Hepatic stellate cell (primary cell): Measurements from ENCODE around the gene CCNYL1.
"Not testable (repeated sequence)": the region's sequence is repeated elsewhere in the genome, so short reads cannot be mapped to it uniquely, and the experiment has no call there.

Source experiments
- DNase-seq: peaks from one replicate; pipeline ENCODE4 v3.0.0; 2011; ENCODE audit warnings: low spot score

Gene CCNYL1

GRCh38 chr2:207697411-207697810 lies 14.0 kb upstream of the CCNYL1 start:
- DNase-seq, result peak; percentile 42

GRCh38 chr2:207698301-207698700 lies 13.1 kb upstream of the CCNYL1 start:
- no peak for DNase-seq

- no peak for DNase-seq
These were observed 7.4 kb upstream of the CCNYL1 start for GRCh38 chr2:207704078-207704477.

GRCh38 chr2:207704671-207705070 lies 6.8 kb upstream of the CCNYL1 start:
- DNase-seq, result no peak

GRCh38 chr2:207706936-207707860 lies 4.2 kb upstream of the CCNYL1 start:
- no peak for DNase-seq

- DNase-seq, result peak; percentile 70
These were observed 500 bp downstream of the CCNYL1 start for GRCh38 chr2:207711750-207712530.

- DNase-seq, result no peak
These were observed 4.6 kb downstream of the CCNYL1 start for GRCh38 chr2:207716056-207716455.

GRCh38 chr2:207718521-207718920 lies 7.1 kb downstream of the CCNYL1 start:
- no peak for DNase-seq

GRCh38 chr2:207719008-207719407 lies 7.6 kb downstream of the CCNYL1 start:
- no peak for DNase-seq

GRCh38 chr2:207719655-207720054 lies 8.2 kb downstream of the CCNYL1 start:
- DNase-seq, result not testable (repeated sequence)

GRCh38 chr2:207720517-207721187 lies 9.2 kb downstream of the CCNYL1 start:
- no peak for DNase-seq

GRCh38 chr2:207722773-207723424 lies 11.5 kb downstream of the CCNYL1 start:
- no peak for DNase-seq

- not testable (repeated sequence) for DNase-seq
These were observed 12.0 kb downstream of the CCNYL1 start for GRCh38 chr2:207723425-207723787.

GRCh38 chr2:207724113-207724512 lies 12.7 kb downstream of the CCNYL1 start:
- no peak for DNase-seq

- no peak for DNase-seq
These were observed 14.6 kb downstream of the CCNYL1 start for GRCh38 chr2:207725873-207726578.

- no peak for DNase-seq
These were observed 15.8 kb downstream of the CCNYL1 start for GRCh38 chr2:207727261-207727660.

GRCh38 chr2:207729465-207729998 lies 18.1 kb downstream of the CCNYL1 start:
- DNase-seq, result no peak

- no peak for DNase-seq
These were observed 19.7 kb downstream of the CCNYL1 start for GRCh38 chr2:207731138-207731537.

- no peak for DNase-seq
These were observed 22.3 kb downstream of the CCNYL1 start for GRCh38 chr2:207733597-207734240.

- DNase-seq, result peak; percentile 26
These were observed 22.8 kb downstream of the CCNYL1 start for GRCh38 chr2:207734264-207734635.
